Endothelial cell of umbilical vein (primary cell): ENCODE results near the gene HTR6. TPM values are rescaled to one million over a fixed set of nuclear protein-coding genes. Genes with fewer than 3 reads are reported as not detected.

Experiments used
- BruUV-seq: library from RNA; stranded (reverse); fragments of 400-500 nt; replicated peaks from 2 replicates; lab custom pipeline; 2021; lab: Mats Ljungman, UMichigan
- CTCF ChIA-PET: fragments of 300-600, 350-600 bp; sonication (Branson Sonifier 250); formaldehyde crosslinking; loops from one replicate; lab custom pipeline; 2021; ENCODE audit warnings: antibody characterized with exemption, inconsistent platforms; lab: Charles Lee
- POLR2A ChIA-PET: fragments of 300-600, 350-600 bp; sonication (Branson Sonifier 250); formaldehyde crosslinking; loops from one replicate; lab custom pipeline; 2021; ENCODE audit warnings: antibody characterized with exemption, inconsistent platforms; lab: Charles Lee
- DNase-seq: peaks from one replicate; pipeline ENCODE4 v3.0.0-alpha.2; 2011; ENCODE audit warnings: low read depth, low spot score
- FAIRE-seq: peaks from 2 replicates; lab custom pipeline; 2011; peaks lifted over from hg19 to GRCh38; lab: Jason Lieb, UNC
- H2AFZ ChIP-seq: 2 replicates; pipeline ENCODE4 v1.6.0; 2012; ENCODE audit warnings: low read depth, low read length, control low read depth, inconsistent platforms
- H3K27ac ChIP-seq: 2 replicates; pipeline ENCODE4 v1.5.1; 2011; ENCODE audit warnings: low read depth, mild to moderate bottlenecking, control low read depth, low read length, moderate library complexity; ENCODE audit not compliant: insufficient read depth
- H3K27me3 ChIP-seq, 2 experiments: 2 replicates each; pipeline versions ENCODE4 v1.6.0 to v1.6.1; 2011; ENCODE audit warnings: low read length in 2 of 2, mixed read lengths in 1 of 2; ENCODE audit not compliant: control insufficient read depth in 2 of 2, insufficient read depth in 2 of 2
- H3K36me3 ChIP-seq, 2 experiments: 2 replicates in 1 of 2; 3 replicates in 1 of 2; pipeline ENCODE4 v1.5.1; 2011; ENCODE audit warnings: low read length in 2 of 2, mild to moderate bottlenecking in 1 of 2, moderate library complexity in 1 of 2; ENCODE audit not compliant: control insufficient read depth in 2 of 2, insufficient read depth in 2 of 2; ENCODE audit errors: extremely low read depth in 1 of 2
- H3K4me1 ChIP-seq: 3 replicates; pipeline ENCODE4 v1.5.1; 2011; ENCODE audit warnings: mild to moderate bottlenecking, low read length; ENCODE audit not compliant: control insufficient read depth, insufficient read depth; ENCODE audit errors: extremely low read depth
- H3K4me2 ChIP-seq: 2 replicates; pipeline ENCODE4 v1.6.1; 2011; ENCODE audit warnings: low read length, control low read depth, mixed read lengths; ENCODE audit not compliant: insufficient read depth
- H3K4me3 ChIP-seq, 3 experiments: fragments of 200-600 bp in 1 of 3; sonication (generic), shearing (Covaris generic) in 1 of 3; replicated peaks in 1 of 3; 2 replicates each; pipeline ENCODE4 v1.5.1; 2011 to 2016; ENCODE audit warnings: control low read depth in 3 of 3, low read length in 3 of 3, mild to moderate bottlenecking in 2 of 3, inconsistent platforms in 1 of 3, low read depth in 1 of 3, moderate library complexity in 1 of 3; ENCODE audit not compliant: insufficient read depth in 1 of 3
- H3K79me2 ChIP-seq: 2 replicates; pipeline ENCODE4 v1.6.0; 2012; ENCODE audit warnings: low read length, inconsistent platforms; ENCODE audit not compliant: control insufficient read depth, insufficient read depth
- H3K9ac ChIP-seq: replicated peaks from 2 replicates; pipeline ENCODE3; 2011; ENCODE audit warnings: low read length, control low read depth; ENCODE audit not compliant: insufficient read depth; ENCODE audit errors: extremely low read depth
- H3K9me1 ChIP-seq: replicated peaks from 3 replicates; pipeline ENCODE4 v1.6.0; 2011; ENCODE audit warnings: mild to moderate bottlenecking, low read length; ENCODE audit not compliant: control insufficient read depth, insufficient read depth; ENCODE audit errors: extremely low read depth
- H3K9me3 ChIP-seq: replicated peaks from 2 replicates; pipeline ENCODE4 v1.5.1; 2012; ENCODE audit warnings: low read length, inconsistent platforms; ENCODE audit not compliant: control insufficient read depth, insufficient read depth
- H4K20me1 ChIP-seq: replicated peaks from 2 replicates; pipeline ENCODE3; 2011; ENCODE audit warnings: mild to moderate bottlenecking, low read length; ENCODE audit not compliant: control insufficient read depth, insufficient read depth; ENCODE audit errors: extremely low read depth
- EZH2 ChIP-seq: IDR thresholded peaks from 2 replicates; pipeline ENCODE4 v1.6.1; 2012; ENCODE audit warnings: borderline replicate concordance, low read depth, mild to moderate bottlenecking, moderate library complexity, low read length, inconsistent platforms; ENCODE audit not compliant: severe bottlenecking
- FOS ChIP-seq: IDR thresholded peaks from 2 replicates; pipeline ENCODE4 v1.6.1; 2011; ENCODE audit warnings: mild to moderate bottlenecking, low read length, moderate library complexity, borderline replicate concordance; ENCODE audit not compliant: insufficient read depth
- GATA2 ChIP-seq: IDR thresholded peaks from 2 replicates; pipeline ENCODE4 v1.7.0; 2011; ENCODE audit warnings: low read depth, mild to moderate bottlenecking, moderate library complexity, mixed read lengths, low read length; ENCODE audit not compliant: insufficient read length, insufficient read depth
- JUN ChIP-seq: IDR thresholded peaks from 2 replicates; pipeline ENCODE4 v1.6.1; 2011; ENCODE audit warnings: borderline replicate concordance, low read depth; ENCODE audit not compliant: insufficient read length, insufficient read depth
- MYC ChIP-seq: IDR thresholded peaks from one replicate; pipeline ENCODE4 v1.6.1; 2011; ENCODE audit warnings: mild to moderate bottlenecking, low read depth, low read length
- POLR2A ChIP-seq: IDR thresholded peaks from 2 replicates; pipeline ENCODE4 v1.6.1; 2012; ENCODE audit warnings: low read depth, mild to moderate bottlenecking, control low read depth, low read length
- POLR2AphosphoS5 ChIP-seq: IDR thresholded peaks from 2 replicates; pipeline ENCODE4 v1.6.1; 2012; ENCODE audit warnings: low read depth, mild to moderate bottlenecking, control low read depth, low read length, moderate library complexity; ENCODE audit not compliant: insufficient read depth
- dilution Hi-C: fragments of 300-500 bp; cut with MboI; formaldehyde crosslinking; loops from one replicate; pipeline ENCODE4 v1.15.0; 2019; ENCODE audit warnings: low sequenced_read_pairs; ENCODE audit not compliant: extremely low pct_ligation_motif_present
- intact Hi-C: fragments of 100-400 bp; cut with micrococcal nuclease; formaldehyde crosslinking; loops from one replicate; pipeline ENCODE4 v1.10.0; 2022
- polyA plus RNA-seq, 4 experiments: library from polyadenylated mRNA; depleted of rRNA in 3 of 4; stranded (reverse) in 3 of 4; unstranded in 1 of 4; fragments of >200 nt; gene quantifications; 2 replicates each; pipeline versions ENCODE4 v1.2.1 to v1.2.3, GENCODE V29; 2011 to 2012; ENCODE audit warnings: missing spikeins in 1 of 4
- total RNA-seq: library from RNA; stranded (reverse); gene quantifications from 2 replicates; pipeline ENCODE4 v1.2.3, GENCODE V29; 2021
- TF ChIP-seq, protein P1 (sequence below), 2 donors: IDR thresholded peaks; 1 replicate in 1 of 2; 2 replicates in 1 of 2; pipeline ENCODE4 v1.5.1; 2011; ENCODE audit warnings: low read length in 2 of 2, mild to moderate bottlenecking in 2 of 2, moderate library complexity in 2 of 2, control low read depth in 1 of 2, inconsistent platforms in 1 of 2, low read depth in 1 of 2; ENCODE audit not compliant: insufficient read depth in 1 of 2; ENCODE audit errors: extremely low read depth in 1 of 2
- TF ChIP-seq, protein P2 (sequence below): IDR thresholded peaks from 2 replicates; pipeline ENCODE4 v1.6.1; 2011; ENCODE audit not compliant: insufficient read depth, insufficient read length

The HTR6 gene
- total and polyA plus RNA-seq, 2 donors (not counting 3 experiments of a cell fraction or from before 2014, with no cell fraction given): not detected

- DNase-seq (no peak), FAIRE-seq (no peak)
- CTCF ChIA-PET: interaction anchor here (1.3 to 4.6 kb wide), 10 partner anchors 13 to 476 kb away, joined by 3 to 99 read pairs (median 14); partner anchors contain the start of gene NBL1
- H3K9ac ChIP-seq: no peak overlapping the region
- H3K4me1 ChIP-seq: peaks cover 17% of the 10 kb centered on the region
- no peaks in the 10 kb centered on the region for H3K79me2 ChIP-seq
- H3K27ac ChIP-seq: no peak overlapping the region
- intact Hi-C loops: loop anchor here (5.0 kb wide), 2 partner anchors 148 to 383 kb away; no protein-coding TSS in a partner anchor
- H3K4me3 ChIP-seq: no peak overlapping the region
- no peaks in the 10 kb centered on the region for H3K9me3 ChIP-seq
- POLR2A ChIA-PET: no interaction called here
- no peaks in the 10 kb centered on the region for H3K27me3 ChIP-seq
- H2AFZ ChIP-seq: no peak overlapping the region
- no peaks in the 10 kb centered on the region for H3K9me1 ChIP-seq
- no TSS peak for BruUV-seq
- dilution Hi-C loops: no loop called here
- TF ChIP-seq EZH2 (no peak), POLR2AphosphoS5 (no peak), GATA2 (no peak), JUN (no peak), MYC (no peak), POLR2A (no peak), FOS (no peak)
- TF ChIP-seq, protein P1, sequence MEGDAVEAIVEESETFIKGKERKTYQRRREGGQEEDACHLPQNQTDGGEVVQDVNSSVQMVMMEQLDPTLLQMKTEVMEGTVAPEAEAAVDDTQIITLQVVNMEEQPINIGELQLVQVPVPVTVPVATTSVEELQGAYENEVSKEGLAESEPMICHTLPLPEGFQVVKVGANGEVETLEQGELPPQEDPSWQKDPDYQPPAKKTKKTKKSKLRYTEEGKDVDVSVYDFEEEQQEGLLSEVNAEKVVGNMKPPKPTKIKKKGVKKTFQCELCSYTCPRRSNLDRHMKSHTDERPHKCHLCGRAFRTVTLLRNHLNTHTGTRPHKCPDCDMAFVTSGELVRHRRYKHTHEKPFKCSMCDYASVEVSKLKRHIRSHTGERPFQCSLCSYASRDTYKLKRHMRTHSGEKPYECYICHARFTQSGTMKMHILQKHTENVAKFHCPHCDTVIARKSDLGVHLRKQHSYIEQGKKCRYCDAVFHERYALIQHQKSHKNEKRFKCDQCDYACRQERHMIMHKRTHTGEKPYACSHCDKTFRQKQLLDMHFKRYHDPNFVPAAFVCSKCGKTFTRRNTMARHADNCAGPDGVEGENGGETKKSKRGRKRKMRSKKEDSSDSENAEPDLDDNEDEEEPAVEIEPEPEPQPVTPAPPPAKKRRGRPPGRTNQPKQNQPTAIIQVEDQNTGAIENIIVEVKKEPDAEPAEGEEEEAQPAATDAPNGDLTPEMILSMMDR (IDR thresholded peaks at IDR 0.05; ENCODE audit: extremely low read depth in 1 of 2, insufficient read depth in 1 of 2, low read depth in 1 of 2, low read length in 2 of 2): no peak
- TF ChIP-seq, protein P2, sequence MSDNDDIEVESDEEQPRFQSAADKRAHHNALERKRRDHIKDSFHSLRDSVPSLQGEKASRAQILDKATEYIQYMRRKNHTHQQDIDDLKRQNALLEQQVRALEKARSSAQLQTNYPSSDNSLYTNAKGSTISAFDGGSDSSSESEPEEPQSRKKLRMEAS: no peak
- no peaks in the 10 kb centered on the region for H4K20me1 ChIP-seq
- no peaks in the 10 kb centered on the region for H3K36me3 ChIP-seq
- H3K4me2 ChIP-seq: no peak overlapping the region
Observed at GRCh38 chr1:19654886-19655717, 9.6 kb upstream of the HTR6 start.
